GM18526 (cell line): ENCODE data around the gene TMEM45B.

Experiments used
- POLR2A ChIP-seq: IDR thresholded peaks from 3 replicates; pipeline ENCODE4 v1.6.1; 2011; ENCODE audit not compliant: insufficient read length; ENCODE audit errors: extremely low read depth

TMEM45B gene

DNA sequence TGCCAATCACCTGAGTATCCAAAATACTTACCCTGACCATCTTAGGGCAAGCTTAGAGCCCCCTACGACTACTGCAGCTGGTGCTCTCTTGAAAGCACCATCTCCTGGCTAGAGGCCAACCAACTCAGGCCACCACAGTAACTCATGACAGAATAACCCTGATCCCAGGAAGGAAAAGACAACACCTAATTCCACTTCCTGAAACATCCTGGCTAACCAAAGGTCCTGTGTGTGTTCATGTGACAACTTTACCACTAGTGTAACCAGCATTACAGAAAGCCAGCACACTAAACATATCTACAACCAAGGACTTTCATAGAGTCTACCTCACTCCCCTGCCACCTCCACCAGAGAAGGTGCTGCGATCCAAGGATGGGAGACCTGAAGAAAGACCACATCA is 17.4 kb upstream of the TMEM45B start:
- no peak for TF ChIP-seq POLR2A

DNA sequence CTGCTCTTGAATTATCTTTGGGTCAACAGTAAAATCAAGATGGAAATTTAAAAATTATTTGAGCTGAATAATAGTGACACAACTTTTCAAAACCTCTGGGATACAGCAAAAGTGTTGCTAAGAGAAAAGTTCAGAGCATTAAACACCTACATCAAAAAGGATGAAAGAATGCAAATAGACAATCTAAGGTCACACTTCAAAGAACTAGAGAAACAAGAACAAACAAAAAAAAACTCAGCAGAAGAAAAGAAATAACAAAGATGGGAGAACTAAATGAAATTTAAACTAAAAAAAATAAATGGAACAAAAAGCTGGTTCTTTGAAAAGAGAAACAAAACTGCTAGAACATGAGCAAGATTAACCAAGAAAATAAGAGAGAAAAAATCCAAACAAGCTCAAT is 15.0 kb upstream of the TMEM45B start:
- TF ChIP-seq POLR2A: no peak

DNA sequence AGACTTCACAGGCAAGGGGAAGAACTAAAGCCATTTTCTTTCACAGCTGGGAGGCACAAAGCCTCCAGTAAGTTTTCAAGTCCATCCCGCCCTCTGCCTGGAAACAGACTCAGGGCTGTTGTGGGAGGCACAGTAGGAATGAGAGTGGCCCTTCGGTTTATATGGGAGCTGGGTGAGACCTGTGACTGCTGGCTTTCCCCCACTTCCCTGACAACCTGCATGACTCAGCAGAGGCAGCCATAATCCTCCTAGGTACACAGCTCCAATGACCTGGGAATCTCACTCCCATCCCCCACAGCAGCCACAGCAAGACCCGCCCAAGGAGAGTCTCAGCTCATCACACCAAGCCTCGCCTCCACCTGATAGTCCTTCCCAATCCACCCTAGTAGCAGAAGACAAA is 12.1 kb upstream of the TMEM45B start:
- TF ChIP-seq POLR2A: no peak

DNA sequence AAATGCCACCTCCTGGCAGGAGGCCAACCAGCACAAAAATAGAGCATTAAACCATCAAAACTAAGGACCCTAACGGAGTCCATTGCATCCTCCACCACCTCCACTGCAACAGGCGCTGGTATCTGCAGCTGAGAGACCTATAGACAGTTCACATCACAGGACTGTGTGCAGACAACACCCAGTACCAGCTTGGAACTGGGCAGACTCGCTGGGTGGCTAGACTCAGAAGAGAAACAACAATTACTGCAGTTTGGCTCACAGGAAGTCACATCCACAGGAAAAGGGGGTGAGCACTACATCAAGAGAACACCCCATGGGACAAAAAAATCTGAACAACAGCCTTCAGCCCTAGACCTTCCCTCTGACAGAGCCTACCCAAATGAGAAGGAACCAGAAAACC is 11.6 kb upstream of the TMEM45B start:
- no peak for TF ChIP-seq POLR2A

DNA sequence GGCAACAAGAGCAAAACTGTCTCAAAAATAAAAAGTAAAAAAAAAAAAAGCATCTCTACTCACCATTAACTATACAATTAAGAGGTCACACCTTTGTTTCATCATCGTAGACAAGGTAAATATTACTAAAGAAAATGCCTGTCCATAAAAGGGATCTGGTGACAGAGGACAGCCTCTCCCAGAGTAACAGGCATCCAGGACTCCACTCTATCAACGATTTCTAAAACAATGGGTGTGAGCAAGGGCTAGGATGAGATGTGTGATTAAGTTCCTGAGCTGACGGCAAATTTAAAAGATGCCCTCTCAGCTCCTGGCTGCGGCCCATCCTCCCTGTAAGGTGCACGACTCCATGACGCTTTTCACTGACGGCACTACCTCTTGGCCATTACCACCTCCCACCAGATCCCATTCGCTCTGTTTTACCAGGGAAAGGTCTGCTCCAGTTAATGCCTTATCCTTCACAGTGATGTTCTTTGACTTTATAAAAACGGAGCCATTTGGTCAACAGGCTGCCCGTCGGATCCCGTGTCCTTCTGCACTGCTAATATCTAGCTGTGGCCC is 2.3 kb upstream of the TMEM45B start:
- TF ChIP-seq POLR2A: no peak

DNA sequence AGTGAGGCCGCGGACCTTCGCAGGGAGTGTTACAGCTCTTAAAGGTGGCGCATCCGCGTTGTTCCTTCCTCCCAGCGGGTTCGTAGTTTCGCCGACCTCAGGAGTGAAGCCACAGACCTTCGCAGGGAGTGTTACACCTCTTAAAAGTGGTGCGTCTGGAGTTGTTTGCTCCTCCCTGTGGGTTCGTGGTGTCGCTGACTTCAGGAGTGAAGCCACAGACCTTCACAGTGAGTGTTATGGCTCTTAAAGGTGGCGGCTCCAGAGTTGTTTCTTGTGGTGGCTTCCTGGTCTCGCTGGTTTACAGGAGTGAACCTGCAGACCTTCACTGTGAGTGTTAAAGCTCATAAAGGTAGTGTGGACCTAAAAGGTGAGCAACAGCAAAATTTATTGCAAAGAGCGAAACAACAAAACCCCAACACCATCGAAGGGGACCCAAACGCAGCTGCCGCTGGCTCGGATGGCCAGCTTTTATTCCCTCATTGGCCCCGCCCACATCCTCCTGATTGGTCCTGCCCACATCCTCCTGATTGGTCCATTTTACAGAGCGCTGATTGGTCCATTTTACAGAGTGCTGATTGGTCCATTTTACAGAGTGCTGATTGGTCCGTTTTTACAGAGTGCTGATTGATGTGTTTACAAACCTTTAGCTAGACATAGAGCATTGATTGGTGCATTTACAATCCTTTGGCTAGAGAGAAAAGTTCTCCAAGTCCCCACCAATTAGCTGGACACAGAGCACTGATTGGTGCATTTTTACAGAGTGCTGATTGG is 1.2 kb upstream of the TMEM45B start:
- no peak for TF ChIP-seq POLR2A

DNA sequence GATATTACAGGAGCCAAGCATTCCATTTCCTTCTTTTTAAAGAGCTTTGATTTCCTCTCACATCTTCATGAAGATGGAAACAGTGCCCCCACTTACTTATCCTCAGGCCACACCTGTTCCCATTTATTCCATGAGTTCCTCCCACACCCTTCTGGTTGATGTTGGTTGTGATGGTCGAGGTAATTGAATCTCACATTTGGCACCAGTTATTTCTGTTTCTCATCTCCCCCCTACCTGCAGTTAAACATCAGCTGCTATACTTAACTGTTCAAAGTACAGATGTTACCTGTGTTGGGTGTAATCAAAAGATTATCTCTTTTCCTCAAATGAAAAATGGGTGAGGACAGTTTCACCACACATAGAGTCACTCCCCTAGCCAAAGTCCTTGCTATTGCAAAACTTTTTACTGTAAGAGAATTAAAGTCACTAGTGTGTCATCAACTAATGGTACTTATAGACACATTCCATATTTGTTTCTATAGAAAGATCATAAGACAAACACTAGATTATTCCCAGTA is 1.9 kb downstream of the TMEM45B start:
- TF ChIP-seq POLR2A: no peak

DNA sequence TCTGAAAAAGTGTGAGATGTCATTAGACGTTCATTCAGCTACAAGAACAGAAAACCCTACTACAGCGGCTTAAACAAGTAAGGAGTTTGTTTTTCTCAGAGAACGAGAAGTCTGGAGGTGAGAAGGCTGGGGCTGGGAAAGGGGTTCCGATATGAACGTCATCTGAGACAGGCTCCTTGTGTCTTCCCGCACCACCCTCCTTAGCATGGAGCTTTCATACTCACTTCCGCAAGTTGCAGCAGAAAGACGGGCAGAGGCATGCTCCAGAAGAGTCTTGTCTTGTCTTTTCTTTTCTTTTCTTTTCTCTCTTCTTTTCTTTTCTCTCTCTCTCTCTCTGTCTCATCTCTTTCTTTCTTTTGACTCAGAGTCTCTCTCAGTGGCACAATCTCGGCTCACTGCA is 3.6 kb downstream of the TMEM45B start:
- TF ChIP-seq POLR2A: no peak

DNA sequence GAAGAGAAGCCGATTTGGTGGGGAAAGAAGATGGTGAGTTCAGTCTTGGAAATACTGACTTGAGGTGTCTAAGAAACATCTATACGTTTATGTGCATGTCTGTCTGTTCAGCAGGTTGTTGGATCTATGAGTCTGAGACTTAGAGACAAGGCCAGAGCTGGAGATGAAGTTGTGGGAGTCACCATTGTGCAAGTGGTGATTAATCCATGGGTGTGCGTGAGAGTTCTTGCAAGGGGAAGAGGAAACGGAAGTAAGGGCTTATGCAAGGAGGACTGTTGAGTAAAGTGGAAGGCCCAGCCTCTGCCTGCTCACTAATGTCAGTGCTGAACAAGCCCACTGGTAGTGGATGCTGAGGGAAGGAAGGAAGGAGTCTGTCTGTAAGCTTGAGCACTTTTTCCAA is 9.7 kb downstream of the TMEM45B start:
- no peak for TF ChIP-seq POLR2A

DNA sequence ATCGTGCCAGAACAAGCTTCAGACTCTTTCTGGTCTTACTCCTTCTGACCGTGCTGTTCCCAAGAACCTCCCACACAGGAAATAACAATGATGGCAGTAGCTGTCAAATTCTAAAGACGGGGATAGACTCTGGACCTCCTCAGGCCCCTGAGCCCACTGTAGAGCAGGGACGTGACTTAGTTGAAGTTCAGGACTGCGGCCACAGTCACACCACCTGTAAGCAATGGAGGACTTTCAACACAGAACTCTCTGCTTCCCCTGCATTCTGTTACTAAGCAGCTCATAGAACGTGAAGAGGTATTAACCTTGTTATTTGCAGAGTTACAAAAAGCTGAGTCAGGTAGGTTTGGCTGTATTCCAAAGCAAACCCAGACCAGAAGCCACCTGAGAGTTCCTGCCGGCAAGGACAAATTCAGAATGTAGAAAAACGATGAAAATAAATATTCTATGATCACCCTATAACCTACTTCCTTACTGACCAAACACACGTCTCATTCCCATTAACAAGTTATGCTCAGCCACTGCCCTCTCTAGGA is 12.7 kb downstream of the TMEM45B start:
- TF ChIP-seq POLR2A: no peak

DNA sequence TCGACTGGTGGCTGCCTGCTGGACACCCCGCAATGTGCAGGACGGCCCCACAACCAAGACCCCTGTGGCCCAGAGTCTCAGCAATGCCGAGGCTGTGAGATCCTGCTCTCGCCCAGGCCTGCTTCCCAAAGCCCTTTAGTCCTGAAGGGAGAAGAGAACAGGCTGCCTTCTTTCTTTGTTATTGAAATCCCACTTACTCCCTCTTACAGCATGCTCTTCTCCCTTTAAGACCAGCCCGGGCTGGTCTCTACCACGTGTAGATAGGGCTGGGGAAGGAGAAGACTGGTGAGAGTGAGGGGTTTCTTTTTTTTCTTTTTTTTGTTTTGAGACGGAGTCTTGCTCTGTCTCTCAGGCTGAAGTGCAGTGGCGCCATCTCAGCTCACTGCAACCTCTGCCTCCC is 21.3 kb downstream of the TMEM45B start:
- TF ChIP-seq POLR2A: no peak

DNA sequence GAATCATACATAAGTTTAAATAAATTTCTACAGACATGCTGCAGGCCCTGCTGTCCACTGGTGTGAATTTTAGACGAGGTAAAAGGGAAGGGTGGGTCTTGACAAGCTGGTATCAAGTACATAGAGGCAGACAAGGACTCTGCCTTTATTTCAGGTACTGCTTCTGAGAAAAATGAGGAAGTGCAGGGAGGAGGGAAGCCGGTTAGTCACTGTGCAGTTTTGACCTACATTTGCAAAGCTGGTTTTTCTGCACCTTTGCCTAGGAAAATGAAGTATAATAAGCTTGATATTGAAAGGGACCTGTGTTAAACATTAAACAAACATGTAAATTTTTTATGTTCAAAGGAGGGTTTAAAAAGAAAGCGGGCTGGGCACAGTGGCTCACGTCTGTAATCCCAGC is 24.6 kb downstream of the TMEM45B start:
- TF ChIP-seq POLR2A: no peak

DNA sequence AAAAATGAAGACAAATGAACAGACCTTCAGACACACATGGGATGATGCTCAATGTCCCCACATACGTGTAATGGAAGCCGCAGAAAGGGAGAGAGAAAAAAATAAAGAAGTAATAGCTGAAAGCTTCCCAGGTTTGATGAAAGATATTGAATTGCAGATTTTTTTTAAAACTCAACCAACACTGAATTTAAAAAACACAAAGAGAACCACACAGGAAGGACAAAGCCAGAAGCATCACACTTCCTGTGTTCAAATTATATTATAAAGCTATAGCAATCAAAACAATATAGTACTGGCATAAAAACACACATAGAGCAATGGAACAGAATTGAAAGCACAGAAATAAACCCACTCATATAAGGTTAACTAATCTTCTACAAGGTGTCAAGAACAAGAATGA is 26.5 kb downstream of the TMEM45B start:
- no peak for TF ChIP-seq POLR2A

DNA sequence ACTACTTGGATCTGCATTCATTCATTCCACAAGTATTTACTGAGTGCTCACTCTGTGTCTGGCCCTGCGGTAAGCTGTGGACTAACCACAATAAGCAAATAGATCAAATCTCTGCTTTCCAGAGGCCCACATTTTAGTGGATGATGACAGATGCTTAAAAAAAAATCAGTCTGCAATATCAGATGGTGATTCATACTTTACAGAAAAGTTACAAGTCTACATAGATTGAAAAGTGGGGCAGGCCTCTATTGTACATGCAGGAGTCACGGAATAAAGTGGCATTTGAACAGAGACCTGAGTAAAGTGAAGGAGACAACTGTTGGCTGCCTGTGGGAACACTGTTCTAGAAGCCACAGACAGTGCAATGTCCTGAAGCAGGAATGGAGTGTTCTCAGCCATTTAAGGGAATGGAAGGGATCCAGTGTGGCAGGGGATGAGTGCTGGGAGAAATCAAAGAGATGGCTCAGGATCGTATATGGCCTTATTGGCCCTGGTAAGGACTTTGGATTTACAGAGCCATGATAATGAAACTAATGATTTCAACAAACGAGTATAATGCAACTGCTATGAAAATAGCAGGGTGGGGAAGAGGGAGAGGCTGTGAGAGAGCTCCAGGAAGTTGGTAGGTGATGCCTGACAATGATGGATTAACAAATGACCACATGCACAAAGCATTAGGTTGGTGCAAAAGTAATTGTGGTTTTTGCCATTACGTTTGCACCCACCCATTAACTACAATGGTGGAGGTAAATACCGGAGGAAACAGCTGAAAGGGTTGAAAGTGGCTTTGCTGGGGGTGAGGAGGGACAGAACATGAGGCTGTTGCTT is 31.1 kb downstream of the TMEM45B start:
- TF ChIP-seq POLR2A: no peak

DNA sequence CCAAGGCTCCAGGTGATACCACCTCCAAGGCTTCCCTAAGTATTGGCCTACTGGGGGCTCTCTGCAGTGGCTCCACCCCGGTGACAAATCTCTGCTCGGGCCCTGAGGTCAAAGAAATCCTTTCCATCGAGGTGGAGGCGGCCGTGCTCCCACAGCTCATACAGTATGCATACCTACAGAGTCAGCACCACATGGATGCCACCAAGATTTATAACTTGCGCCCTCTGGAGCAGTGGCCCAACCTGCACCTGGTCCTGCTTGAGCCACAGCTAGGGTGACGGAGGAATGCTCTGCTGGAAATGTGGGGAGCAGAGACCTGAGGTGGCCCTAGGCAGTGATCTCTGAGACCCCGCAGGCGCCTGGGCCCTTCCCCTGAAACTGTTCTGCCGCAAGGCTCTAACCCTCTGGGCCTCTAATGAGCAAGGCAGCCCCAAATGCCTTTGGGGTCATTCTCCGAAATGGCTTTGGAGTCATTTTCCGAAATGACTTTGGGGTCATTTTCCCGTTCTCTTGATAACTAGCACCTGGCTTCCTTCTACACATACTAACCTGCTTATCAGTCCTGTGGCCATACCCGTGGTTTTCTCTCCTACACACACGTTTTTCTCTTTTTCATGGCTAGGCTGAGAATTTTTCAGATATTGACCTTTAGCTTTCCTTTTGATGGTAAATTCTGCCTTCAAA is 33.9 kb downstream of the TMEM45B start:
- no peak for TF ChIP-seq POLR2A

DNA sequence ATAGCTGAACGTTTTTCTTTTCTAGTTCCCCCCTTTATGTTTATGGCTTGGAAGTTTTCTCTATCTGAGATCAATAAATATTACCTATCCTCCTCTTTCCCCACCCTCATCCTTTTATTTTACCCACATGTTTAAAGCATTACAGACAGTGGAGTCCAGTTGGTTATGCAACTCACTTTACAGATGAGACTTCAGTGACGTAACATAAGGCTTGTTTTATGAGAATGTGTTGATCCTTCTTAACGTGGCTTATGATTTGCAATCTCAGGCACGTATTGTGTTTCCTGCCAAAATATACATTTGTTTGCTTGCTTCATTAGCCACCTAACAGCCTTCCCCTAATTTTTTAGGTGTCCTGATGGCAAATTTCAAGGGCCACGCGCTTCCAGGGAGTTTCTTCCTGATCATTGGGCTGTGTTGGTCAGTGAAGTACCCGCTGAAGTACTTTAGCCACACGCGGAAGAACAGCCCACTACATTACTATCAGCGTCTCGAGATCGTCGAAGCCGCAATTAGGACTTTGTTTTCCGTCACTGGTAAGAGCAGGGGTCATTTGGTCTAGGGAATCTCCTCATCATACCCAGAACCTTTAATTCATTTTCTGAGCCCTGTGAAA is 36.6 kb downstream of the TMEM45B start:
- TF ChIP-seq POLR2A: no peak
